Smooth muscle cell (in vitro differentiated cells): ENCODE results near the gene CASQ1. TPM values are rescaled to one million over a fixed set of nuclear protein-coding genes. Genes with fewer than 3 reads are reported as not detected.

Source experiments
- DNase-seq: peaks from one replicate; lab custom pipeline; 2025; ENCODE audit not compliant: unreplicated experiment; lab: John Stamatoyannopoulos, UW
- H2AFZ ChIP-seq: fragments of 200-600 bp; sonication (generic); 2 replicates; pipeline ENCODE4 v1.6.0; 2016; ENCODE audit warnings: antibody characterized with exemption, low read depth, mild to moderate bottlenecking
- H3F3A ChIP-seq: fragments of 200-600 bp; sonication (generic); 2 replicates; pipeline ENCODE4 v1.6.0; 2017; ENCODE audit warnings: antibody characterized with exemption, low read depth
- H3K27ac ChIP-seq: fragments of 200-600 bp; sonication (generic); 2 replicates; pipeline ENCODE4 v1.5.1; 2016; ENCODE audit warnings: low read depth, mild to moderate bottlenecking
- H3K27me3 ChIP-seq: fragments of 200-600 bp; sonication (generic); 2 replicates; pipeline ENCODE4 v1.6.1; 2016; ENCODE audit warnings: low read depth, mild to moderate bottlenecking
- H3K36me3 ChIP-seq: fragments of 200-600 bp; sonication (generic); 2 replicates; pipeline ENCODE4 v1.5.1; 2016; ENCODE audit warnings: low read depth
- H3K4me1 ChIP-seq: fragments of 200-600 bp; sonication (generic); 2 replicates; pipeline ENCODE4 v1.5.1; 2016; ENCODE audit warnings: low read depth
- H3K4me2 ChIP-seq: fragments of 200-600 bp; sonication (generic); 2 replicates; pipeline ENCODE4 v1.6.0; 2016; ENCODE audit warnings: mild to moderate bottlenecking
- H3K4me3 ChIP-seq: fragments of 200-600 bp; sonication (generic); 2 replicates; pipeline ENCODE4 v1.5.1; 2016; ENCODE audit warnings: mild to moderate bottlenecking
- H3K79me2 ChIP-seq: fragments of 200-600 bp; sonication (generic); 2 replicates; pipeline ENCODE4 v1.6.0; 2016; ENCODE audit warnings: low read depth, mild to moderate bottlenecking
- H3K9ac ChIP-seq: fragments of 200-600 bp; sonication (generic); 2 replicates; pipeline ENCODE4 v1.6.0; 2016; ENCODE audit warnings: low read depth
- H3K9me3 ChIP-seq: fragments of 200-600 bp; sonication (generic); replicated peaks from 2 replicates; pipeline ENCODE4 v1.5.1; 2016; ENCODE audit warnings: low read depth
- H4K20me1 ChIP-seq: fragments of 200-600 bp; sonication (generic); 2 replicates; pipeline ENCODE4 v1.6.0; 2016; ENCODE audit warnings: low read depth
- WGBS: methylation state at CpG from one replicate; pipeline ENCODE4 v1.1.7; 2016; ENCODE audit warnings: low lambda C conversion rate; 5-methylcytosine and 5-hydroxymethylcytosine counted together
- polyA plus RNA-seq: library from polyadenylated mRNA; unstranded; fragments of >200 nt; fragmentation: Nextera tagmentation; extraction: Ambion mirVana; gene quantifications from 2 replicates; pipeline ENCODE4 v1.2.1, GENCODE V29; 2016
- total RNA-seq: library from RNA; depleted of rRNA; stranded (reverse); fragments of >200 nt; gene quantifications from 2 replicates; pipeline ENCODE4 v1.2.3, GENCODE V29; 2014
- TF ChIP-seq, protein P1 (sequence below): fragments of 200-600 bp; sonication (generic); IDR thresholded peaks from 2 replicates; pipeline ENCODE4 v1.5.1; 2017; ENCODE audit warnings: borderline replicate concordance, mild to moderate bottlenecking, antibody characterized with exemption; ENCODE audit not compliant: insufficient read depth, poor library complexity, severe bottlenecking

CASQ1 gene
- total and polyA plus RNA-seq, 2 experiments from 2014 or later: 0.36 TPM; not detected in 1

DNA sequence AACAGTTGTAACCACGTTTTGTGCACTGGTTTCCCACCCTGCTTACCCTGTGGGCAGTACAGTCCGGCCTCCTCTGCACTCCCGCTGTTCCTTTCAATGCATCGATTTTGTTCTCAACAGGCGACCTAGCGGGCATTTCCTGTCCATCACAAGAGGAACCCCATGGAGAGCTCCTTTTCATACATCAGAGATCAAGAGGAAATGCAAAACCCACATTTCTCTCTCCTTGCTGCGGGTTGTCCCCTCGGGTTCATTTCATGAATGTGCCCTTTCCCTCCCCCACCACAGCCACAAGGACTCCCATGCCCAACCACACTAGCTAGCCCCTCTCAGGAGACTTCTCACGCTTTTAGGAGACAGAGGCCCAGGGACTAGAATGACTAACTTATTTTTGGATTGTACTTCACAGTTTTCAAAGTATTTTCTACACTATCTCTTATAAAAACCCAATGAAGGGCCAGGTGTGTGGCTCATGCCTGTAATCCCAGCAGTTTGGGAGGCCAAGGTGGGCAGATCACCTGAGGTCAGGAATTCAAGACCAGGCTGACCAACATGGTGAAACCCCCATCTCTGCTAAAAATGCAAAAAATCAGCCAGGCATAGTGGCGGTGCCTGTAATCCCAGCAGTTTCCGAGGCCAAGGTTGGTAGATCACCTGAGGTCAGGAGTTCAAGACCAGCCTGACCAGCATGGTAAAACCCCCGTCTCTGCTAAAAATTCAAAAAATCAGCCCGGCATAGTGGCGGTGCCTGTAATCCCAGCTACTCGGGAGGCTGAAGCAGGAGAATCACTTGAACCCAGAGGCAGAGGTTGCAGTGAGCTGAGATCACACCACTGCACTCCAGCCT, 20.6 kb upstream of the CASQ1 start:
- Histone ChIP-seq H3F3A (no peaks in the 10 kb centered on the region), H2AFZ (peak overlapping the region; percentile 8), H3K4me1 (peaks cover 26% of the 10 kb centered on the region), H3K4me2 (no peak overlapping the region), H3K36me3 (no peaks in the 10 kb centered on the region), H3K4me3 (no peak overlapping the region), H3K79me2 (no peaks in the 10 kb centered on the region), H3K27ac (no peak overlapping the region), H3K9ac (no peak overlapping the region), H4K20me1 (no peaks in the 10 kb centered on the region), H3K27me3 (no peaks in the 10 kb centered on the region), H3K9me3 (no peaks in the 10 kb centered on the region)
- TF ChIP-seq, protein P1, sequence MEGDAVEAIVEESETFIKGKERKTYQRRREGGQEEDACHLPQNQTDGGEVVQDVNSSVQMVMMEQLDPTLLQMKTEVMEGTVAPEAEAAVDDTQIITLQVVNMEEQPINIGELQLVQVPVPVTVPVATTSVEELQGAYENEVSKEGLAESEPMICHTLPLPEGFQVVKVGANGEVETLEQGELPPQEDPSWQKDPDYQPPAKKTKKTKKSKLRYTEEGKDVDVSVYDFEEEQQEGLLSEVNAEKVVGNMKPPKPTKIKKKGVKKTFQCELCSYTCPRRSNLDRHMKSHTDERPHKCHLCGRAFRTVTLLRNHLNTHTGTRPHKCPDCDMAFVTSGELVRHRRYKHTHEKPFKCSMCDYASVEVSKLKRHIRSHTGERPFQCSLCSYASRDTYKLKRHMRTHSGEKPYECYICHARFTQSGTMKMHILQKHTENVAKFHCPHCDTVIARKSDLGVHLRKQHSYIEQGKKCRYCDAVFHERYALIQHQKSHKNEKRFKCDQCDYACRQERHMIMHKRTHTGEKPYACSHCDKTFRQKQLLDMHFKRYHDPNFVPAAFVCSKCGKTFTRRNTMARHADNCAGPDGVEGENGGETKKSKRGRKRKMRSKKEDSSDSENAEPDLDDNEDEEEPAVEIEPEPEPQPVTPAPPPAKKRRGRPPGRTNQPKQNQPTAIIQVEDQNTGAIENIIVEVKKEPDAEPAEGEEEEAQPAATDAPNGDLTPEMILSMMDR: no peak
- no peak for DNase-seq
- 60% methylated on average over 15 of the region's 15 CpGs for whole genome bisulfite sequencing

DNA sequence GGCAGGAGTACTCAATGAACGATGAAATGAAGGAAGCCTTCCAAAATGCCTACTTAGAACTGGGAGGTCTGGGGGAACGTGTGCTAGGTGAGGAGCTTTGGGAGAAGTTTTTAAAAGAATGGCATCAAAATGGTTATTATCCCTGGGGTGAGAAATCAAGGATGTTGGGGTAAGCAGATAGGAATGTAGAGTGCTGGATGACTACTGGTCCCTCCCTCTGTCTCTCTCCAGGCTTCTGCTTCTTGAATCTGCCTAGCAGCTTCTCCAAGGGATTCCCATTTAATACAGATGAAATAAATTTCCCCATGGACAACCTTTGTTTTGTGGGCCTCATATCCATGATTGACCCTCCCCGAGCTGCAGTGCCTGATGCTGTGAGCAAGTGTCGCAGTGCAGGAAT, 19.0 kb upstream of the CASQ1 start:
- Histone ChIP-seq H4K20me1 (no peaks in the 10 kb centered on the region), H3K27ac (no peak overlapping the region), H3K9me3 (no peaks in the 10 kb centered on the region), H3K27me3 (no peaks in the 10 kb centered on the region), H3K4me1 (peaks cover 27% of the 10 kb centered on the region), H3F3A (no peaks in the 10 kb centered on the region), H3K36me3 (no peaks in the 10 kb centered on the region), H3K9ac (no peak overlapping the region), H3K79me2 (no peaks in the 10 kb centered on the region), H2AFZ (no peak overlapping the region), H3K4me3 (no peak overlapping the region), H3K4me2 (no peak overlapping the region)
- TF ChIP-seq, protein P1: no peak
- no peak for DNase-seq
- 76% methylated on average over 4 of the region's 4 CpGs for WGBS

DNA sequence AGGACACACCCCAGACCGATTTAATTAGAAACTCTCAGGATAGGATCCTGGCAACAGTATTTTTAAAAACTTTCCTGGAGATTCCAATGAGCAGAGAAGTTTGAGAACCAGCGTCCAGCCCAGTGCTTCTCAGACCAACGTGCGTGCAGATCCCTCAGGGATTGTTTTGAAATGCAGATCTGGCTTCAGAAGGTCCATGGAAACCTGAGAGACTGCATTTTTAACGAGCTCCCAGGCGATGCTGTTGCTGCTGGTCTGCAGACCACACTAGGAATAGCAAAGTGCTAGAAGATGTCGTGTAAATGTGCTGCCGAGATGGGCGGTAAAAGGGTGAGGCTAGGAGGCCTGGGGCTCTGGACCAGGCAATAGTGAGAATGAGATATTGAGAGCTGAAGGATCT, 18.4 kb upstream of the CASQ1 start:
- H3K4me2 ChIP-seq: no peak overlapping the region
- H3K79me2 ChIP-seq: no peaks in the 10 kb centered on the region
- no peaks in the 10 kb centered on the region for H3F3A ChIP-seq
- no peaks in the 10 kb centered on the region for H3K9me3 ChIP-seq
- H2AFZ ChIP-seq: no peak overlapping the region
- no peak for DNase-seq
- no peaks in the 10 kb centered on the region for H3K27me3 ChIP-seq
- no peak overlapping the region for H3K4me3 ChIP-seq
- H3K9ac ChIP-seq: no peak overlapping the region
- peaks cover 33% of the 10 kb centered on the region for H3K4me1 ChIP-seq
- H3K36me3 ChIP-seq: no peaks in the 10 kb centered on the region
- 24% methylated on average over 9 of the region's 9 CpGs for WGBS
- TF ChIP-seq, protein P1: no peak
- H4K20me1 ChIP-seq: no peaks in the 10 kb centered on the region
- no peak overlapping the region for H3K27ac ChIP-seq

DNA sequence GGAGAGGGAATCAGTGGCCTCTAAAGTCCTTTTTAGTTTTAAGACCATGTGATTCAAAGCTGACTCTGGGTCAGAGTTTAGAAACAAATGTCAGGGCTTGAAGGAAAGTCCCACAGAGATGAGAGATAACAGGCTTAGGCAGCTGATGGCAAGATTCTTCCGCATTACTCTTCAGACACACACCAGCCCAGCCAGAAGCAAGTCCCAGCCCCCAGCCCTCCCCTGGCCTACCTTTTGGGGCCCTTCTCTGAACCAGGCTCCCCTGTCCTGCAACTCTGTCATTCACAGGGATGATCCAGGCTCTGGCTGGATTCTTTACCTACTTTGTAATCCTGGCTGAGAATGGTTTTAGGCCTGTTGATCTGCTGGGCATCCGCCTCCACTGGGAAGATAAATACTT, 13.1 kb upstream of the CASQ1 start:
- H3F3A ChIP-seq: no peaks in the 10 kb centered on the region
- WGBS: 61% methylated on average over 1 of the region's 2 CpGs
- TF ChIP-seq, protein P1: no peak
- no peaks in the 10 kb centered on the region for H3K79me2 ChIP-seq
- no peak for DNase-seq
- no peak overlapping the region for H3K4me3 ChIP-seq
- H3K4me2 ChIP-seq: no peak overlapping the region
- H3K9ac ChIP-seq: no peak overlapping the region
- H3K4me1 ChIP-seq: peaks cover 17% of the 10 kb centered on the region
- no peaks in the 10 kb centered on the region for H4K20me1 ChIP-seq
- peak overlapping the region; percentile 58 for H2AFZ ChIP-seq
- no peaks in the 10 kb centered on the region for H3K36me3 ChIP-seq
- H3K27ac ChIP-seq: peak overlapping the region; percentile 59
- no peaks in the 10 kb centered on the region for H3K27me3 ChIP-seq
- no peaks in the 10 kb centered on the region for H3K9me3 ChIP-seq
